HG03103 (cell line): ENCODE data around the gene PDE6C.

ENCODE experiments used
- ATAC-seq: cut with Tn5 transposase; IDR thresholded peaks from one replicate; pipeline ENCODE4 v1.9.1; 2021; ENCODE audit warnings: low read depth; ENCODE audit not compliant: unreplicated experiment

Gene PDE6C

DNA sequence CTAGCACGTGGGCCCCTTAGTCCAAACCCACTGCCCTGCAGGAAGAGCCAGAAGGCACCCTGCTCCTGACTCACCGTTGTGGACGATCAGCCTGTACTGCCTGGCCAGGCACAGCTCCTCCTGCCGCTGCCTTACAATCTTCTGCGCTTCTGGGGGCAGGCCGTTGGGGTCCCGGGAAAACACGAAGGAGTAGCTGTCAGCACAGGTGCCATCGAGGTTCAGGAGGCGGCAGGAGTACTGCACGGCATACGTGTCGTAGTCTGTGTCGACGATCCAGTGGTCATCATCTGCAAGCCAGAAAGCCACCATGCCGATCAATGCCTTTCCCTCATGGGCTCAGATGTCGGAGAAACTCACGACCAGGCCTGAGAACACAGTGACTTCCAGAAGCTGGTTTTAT lies 18.6 kb upstream of the PDE6C start:
- ATAC-seq = no peak

DNA sequence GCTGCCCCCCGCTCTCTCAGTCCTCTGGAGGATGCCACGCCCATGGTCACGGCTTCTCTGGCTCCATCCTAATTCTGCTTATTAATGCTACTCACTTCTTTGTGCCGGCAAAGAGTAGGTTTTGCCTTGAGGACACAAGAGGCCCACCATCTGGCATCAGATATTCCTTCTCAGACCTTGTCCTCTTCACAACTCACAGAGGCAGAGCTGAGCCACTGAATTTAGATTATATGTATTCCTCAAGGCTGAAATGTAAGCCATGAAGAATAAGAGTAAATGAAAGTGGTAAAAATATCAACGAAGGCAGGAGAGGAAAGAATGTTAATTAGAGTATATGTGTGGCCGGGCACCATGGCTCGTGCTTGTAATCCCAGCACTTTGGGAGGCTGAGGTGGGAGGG lies 17.8 kb upstream of the PDE6C start:
- ATAC-seq = no peak

DNA sequence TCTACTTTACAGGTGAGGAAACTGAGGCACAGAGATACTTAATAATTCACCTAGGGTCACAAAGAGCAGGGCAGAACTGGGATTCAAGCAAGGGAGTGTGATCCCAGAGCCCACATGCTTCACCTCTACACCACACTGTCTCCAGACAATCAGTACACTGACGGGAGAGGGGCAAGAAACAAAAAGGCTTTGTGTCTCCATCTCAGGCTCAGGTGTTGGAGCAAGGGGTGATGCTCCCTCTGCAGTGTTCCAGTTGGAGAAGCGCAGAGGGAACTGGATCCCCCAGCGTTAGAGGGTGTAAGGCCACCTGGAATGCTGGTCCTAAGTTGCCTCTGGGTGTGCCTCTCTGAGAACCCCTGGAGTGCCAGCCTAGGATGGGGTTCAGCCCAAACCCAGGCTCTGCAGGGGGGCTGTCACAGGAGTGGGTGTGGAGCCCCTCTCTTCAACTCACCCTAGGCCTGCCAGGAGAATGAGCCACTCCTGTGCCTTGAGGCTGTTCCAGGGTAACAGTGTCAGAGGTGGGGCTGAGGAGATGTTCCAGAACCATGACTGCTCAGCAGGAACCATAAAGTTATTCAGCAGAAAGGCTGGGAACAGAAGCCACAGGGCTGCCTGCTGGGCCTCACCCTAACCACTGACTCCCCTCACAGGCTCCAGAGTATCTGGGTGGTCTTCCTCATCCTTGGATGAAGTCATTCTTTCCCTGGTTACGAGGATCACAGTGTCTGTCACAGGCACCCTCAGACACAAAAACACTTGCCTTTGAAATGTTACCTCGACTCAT lies 16.8 kb upstream of the PDE6C start:
- ATAC-seq = no peak

DNA sequence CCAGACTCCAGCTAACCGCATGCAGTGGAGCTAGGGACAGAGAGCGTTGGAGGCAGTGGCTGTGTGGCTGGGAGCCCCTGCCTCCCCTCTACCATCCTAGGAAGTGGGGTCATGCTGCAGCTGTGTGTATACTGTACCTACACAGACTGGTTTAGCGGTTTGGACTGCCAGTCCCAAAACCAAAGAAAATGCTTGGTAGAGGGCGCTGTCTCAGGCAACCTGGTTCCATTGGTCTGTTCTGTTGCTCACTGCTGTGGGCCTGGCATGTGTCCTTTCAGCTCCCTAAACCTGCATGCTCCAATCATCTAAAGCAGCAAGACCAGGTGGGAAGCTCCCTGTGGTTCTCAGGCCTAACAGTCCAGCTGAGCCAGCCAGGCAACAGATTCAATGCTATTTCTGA lies 15.8 kb upstream of the PDE6C start:
- ATAC-seq = no peak

DNA sequence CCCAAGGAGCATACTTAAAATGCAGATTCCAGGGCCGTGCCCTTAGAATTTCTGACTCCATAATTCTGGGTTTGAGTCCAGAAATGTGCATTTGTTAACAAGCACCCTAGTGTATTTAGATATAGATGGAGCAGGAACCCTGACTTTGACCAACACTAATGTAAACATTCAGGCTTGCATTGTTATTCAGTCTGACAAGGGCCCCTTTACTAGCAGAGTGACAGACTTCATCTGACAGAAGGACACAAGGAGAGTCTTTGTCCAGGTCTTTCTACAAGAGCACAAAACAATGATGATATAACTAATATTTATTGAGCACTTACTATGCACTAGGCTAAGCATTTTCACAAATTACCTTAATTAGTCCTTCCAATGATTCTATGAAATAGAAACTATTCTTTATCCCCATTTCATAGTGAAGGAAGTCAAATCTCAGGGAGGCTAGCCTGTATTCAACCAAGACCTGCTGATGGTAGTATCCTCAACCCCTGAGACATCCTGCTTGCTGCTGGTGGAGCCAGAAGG lies 15.2 kb upstream of the PDE6C start:
- no peak for ATAC-seq

DNA sequence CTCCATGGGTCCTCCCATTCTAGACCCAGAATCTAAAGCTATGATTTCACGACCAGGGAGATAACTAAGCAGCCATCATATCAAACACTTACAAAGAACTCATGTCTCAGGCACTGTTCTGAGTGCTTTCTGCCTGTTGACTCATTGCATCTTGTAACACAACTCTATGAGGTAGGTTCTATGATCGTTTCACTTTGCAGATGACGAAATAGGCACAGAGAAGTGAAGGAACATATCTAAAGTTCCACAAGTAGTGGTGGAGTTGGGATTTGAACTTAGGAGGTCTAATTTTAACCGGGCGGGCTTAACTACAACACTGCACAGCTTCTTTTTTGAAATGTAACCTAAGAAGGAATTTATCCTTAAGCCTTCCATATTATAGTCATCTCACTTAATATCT lies 14.2 kb upstream of the PDE6C start:
- ATAC-seq = no peak

DNA sequence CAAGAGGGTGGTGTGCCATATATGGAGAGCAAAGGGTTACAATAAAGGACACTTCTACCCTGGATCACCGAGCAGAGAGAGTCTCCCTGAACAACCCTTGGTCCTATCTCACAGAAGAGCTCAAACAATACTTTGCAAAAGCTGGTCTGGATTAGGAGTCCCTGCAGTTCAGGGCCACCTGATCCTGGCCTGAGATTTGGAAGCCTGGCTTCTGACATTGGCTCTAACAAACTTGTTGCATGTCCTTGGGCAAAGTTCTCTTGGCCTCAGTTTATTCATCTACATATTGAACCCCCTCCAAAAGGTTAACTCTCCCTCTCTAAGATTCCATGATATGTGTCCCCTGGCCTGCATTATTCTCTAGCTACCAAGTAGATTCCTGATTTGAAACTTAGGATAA lies 13.0 kb upstream of the PDE6C start:
- no peak for ATAC-seq

DNA sequence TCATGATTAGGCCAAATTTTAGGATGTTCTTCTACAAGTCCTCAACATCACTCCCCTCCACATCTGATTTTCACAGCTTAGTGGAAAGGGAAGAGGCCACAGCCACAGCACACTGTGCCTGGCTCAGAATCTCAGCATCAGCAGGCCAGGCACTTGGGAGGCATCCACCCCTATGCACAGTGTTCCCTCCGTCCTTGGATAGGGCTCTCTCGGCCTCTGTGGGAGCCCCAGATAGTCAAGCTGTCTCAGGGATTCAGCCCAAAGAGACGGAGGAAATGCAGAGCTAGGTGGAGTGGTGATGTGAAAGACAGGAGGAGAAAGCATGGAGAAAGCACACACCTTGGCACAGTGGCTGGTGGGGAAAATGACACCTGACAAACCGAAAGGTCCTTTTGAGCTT lies 12.6 kb upstream of the PDE6C start:
- no peak for ATAC-seq

DNA sequence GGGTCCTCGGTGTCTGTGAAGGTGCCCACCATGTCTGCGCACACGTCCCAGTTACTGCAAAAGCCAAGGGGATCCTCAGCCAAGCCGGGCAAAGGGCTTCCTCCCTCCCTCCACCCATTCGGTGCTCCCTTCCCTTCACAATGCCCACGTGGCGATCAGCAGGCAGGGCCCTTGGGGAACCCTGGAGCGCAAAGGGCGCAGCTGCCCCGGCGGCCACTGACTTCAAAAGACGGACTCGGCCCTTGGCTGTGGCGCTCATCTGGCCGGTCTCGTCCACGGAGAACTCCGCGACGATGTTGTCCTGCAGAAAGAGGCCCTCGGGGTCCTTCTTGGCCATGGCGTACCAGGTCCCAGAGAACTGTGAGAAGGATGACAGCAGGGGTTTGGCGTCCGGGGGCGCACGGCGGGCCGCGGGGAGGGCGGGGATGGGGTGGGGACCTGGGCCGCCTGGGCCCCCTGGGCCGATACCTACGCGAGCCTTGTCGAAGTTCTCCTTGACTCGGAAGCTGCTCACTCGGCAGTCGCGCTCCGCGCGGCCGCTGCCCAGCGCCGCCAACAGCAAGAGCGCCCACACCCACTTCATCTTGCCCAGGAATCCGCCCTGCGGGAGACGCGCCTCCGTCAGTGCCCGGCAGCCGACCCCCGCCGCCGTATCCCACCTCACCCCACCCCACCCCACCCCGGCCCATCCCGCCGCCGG lies 11.7 kb upstream of the PDE6C start:
- ATAC-seq = no peak

DNA sequence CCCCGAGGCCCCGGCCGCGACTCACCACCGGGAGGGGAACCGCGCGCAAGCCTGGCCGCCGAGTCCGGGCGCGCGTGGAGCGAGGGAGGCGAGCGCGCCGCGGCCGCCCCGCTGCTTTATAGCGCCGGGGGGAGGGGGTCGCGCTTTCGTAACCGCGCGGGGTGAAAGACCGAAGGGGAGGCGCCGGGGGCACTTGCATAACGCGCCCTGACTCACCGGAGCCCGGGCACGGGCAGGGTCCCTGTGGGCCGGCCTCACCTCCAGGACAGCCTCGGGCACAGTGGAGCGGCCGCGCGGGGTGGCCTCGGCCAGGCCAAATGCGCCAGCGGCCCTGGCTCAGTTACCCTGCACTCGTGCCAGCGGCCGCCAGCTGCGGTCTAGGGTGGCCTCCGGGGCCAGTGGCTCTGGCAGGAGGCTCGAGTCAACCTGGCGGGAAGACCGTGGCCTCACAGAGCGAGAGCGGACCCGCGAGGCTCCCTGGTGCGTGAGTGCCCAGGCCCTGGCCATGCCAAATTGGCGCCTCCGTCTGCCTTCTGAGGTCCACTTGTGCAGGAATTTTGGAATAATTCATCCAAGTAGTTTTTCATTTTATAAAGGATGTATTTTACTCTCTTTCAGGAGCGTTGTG lies 11.1 kb upstream of the PDE6C start, which contains the start of gene RBP4:
TSS of gene RBP4 (minus strand) at position 90 of the 628 bp plus-strand sequence. CDS start 207 bp downstream, outside the sequence.
- no peak for ATAC-seq

DNA sequence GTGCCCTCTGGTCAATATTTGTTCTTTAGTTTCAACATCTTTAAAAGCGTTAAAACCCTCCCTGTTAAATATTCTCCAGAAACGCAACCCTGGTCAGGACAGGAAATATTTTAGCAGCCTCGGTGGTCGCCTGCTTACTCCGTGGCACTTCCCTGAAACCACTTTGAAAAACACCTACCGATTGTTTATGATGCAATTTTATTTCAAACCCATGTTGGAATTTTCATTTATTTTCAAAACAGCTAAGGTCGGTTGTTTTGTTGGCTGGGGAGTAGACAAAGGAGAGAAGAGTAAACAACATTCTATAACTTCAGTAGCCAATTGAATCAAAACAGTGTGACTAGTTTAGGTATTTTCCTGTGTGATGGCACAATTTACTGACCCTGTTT lies 10.6 kb upstream of the PDE6C start:
- no peak for ATAC-seq

DNA sequence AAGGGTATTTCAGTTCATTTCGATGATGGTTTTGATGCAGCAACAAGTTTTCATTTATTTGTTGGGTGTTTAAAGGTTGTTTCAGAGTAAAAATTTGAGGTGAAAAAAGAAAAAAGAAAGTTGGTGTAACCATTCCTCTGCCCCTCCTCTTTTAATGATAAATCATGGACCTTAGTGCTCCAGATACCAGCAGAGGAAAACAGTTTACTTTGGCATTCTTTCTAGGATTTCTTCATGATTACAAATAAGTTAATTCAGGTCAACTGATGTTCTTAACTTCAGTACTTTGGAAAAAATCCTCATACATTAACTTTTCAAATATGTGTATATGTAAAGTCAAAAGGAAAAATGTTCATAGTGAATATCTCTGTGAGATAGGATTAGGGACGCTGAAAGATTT lies 9.3 kb upstream of the PDE6C start:
- no peak for ATAC-seq

DNA sequence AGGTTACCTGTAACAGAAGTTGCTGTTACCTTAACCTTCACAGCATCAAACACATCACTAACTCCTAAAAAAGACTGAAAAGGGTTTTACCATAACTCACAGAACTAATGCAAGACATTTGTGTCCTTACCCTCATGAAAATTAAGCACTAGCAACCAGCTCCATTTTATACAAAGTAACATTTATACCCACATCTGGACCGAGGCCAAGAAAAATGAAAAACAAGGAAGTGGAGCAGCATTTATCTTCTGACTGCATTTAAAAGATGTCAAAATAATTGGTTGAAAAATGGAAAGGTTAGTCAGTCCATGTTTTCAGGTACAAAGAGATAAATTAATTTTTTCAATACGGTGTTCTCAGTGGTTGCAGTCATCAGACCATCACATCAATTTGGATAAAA lies 8.2 kb upstream of the PDE6C start:
- no peak for ATAC-seq

DNA sequence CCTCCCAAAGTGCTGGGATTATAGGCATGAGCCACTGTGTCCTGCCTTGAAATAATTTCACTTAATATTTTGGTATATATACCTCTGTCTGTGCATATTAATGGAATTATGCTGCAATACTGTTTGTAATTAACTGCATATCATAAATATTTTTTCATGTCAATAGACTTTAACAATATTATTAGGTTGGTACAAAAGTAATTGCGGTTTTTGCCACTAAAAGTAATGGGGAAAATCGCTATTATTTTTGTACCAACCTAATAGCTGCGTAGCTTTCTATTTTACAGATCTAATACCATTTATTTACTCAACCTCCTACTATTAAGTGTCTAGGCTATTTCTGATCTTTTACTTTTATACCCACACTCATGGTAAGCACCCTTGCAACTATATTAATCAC lies 3.9 kb upstream of the PDE6C start:
- ATAC-seq = no peak

DNA sequence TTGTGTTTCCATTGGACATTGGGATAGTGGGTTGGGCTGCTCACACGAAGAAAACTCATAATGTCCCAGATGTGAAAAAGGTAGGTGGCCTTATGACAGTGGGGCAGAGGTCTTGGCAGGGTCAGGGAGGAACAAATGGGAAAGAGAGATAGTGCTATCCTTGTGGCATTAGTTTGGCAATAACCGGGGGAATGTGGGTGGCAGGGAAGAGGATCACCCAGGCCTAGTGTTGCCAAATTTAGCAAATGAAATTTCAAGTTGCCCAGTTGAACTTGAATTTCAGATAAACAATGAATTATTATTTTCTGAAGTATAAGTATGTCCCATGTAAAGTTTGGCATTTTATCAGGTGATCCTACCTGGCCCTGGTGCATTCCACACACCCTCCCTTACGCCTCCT lies 789 bp downstream of the PDE6C start:
- ATAC-seq = no peak

DNA sequence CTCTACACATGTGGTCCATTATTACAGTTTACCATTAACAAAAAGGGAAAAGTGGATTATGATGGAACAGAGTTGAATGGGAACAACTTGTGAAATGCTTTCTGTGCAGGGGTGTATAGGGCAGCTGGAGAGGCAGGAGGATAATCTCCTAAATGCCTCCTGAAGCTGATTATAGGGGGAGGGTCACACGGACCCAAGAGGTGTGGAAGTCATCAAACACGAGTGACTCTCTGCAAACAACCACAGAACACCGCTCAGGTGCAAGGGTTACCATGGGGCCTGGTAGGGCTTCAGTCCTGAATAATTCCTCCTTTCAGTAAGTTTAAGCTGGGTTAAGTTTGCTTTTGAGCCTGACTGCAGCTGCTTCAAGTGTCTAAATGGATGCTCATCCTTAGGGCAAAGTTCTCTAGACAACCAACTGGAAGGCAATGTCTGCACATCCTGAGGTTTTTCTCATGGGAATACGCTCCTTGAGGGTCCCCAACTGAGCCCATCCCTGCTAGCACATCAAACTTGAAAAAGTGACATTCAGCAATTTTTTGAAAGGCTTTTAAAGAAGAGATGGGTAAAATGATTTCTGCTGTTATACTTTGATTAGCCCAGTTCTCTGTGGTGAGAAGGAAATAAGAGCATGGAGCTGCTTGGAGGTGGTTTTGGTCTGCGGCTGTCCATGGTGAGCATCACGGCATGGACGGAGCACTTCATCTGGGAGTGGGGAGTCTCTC lies 1.9 kb downstream of the PDE6C start:
- ATAC-seq = no peak

DNA sequence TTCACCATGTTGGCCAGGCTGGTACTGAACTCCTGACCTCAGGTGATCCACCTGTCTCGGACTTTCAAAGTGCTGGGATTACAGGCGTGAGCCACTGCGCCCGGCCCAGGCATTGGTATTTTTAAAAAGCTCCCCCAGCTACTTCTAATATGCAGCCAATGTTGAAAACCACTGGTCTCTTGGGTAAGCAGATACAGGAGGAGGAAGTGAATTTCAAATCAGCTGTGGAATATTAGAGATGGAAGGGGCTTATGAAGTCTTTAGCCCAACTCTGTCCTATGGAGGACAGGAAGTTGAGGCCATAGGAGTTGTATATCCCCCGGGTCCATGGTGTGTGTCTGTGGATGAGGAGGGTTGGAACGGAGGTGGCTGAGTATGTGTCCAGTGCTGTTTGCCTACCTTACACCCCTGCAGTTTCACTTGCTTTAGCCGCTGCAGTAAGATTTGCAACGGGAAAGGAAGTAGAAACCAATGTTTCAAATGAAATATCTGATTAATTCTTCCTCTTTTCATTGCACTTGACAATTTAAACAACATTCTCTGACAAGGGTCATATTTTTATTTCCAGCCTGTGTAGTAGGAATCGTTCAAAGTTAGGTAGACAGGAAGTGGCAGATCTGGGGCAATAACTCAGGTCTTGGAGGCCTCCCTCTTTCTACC lies 3.4 kb downstream of the PDE6C start:
- ATAC-seq = no peak

DNA sequence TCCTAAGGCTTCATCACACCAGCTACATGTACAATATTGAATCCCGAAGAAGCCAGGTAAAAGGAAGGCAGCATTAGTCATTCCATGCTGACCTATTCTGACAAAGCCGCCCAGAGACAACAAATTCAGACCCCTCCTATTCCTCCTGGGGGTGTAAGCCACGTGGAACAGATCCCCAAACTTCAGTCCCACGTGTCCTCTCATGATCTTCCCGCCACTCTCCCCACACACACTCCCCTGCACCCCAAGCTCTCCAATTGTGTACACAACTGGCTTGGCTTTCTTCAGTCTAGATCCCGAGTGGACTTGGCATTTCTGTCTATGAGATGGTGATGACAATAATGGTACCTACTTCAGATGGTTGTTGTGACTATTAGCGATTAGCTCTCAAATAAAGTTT lies 8.6 kb downstream of the PDE6C start:
- no peak for ATAC-seq

DNA sequence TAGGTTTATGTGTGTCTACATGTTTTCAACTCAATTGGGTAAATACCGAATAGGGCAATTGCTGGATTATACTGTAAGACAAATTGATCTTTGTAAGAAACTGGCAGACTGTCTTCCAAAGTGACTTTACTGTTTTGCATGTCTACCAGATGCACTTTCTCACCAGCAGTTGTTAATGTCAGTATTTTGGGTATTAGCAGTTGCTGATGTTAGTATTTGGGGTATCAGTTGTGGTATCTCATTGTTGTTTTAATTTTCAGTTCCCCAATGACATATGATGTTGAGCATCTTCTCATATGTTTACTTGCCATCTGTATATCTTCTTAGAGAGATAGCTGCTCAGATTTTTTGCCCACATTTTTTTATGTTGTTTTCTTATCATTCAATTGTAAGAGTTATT lies 10.6 kb downstream of the PDE6C start:
- no peak for ATAC-seq

DNA sequence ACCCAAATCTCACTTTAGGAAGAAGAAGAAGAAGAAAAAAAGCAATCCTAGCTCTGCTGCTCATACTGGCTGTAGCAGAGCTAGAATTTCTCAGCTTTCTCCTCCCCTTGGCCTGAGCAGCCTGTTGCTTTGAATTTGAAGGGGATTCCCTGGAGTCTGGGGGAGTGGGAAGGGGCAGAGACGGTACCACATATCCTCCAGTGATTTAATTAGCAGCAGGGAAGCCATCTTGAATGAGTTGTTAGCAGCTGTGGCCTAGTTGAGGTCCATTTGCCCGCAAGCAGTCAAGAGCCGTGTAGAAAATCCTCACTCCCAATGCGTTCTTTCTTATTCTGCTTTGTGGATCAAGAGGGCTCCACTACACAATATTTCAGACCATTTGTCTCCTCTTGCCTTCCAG lies 16.5 kb downstream of the PDE6C start:
- no peak for ATAC-seq
